Ammon's horn (tissue), 1 donor: ENCODE measurements around the gene C3.
"Not testable (repeated sequence)": the region's sequence is repeated elsewhere in the genome, so short reads cannot be mapped to it uniquely, and the experiment has no call there.

ENCODE experiments used
- DNase-seq: peaks from one replicate; pipeline ENCODE4 v3.0.0-alpha.2; 2016; ENCODE audit warnings: low spot score

C3 gene

GRCh38 chr19:6692027-6692426, 28.4 kb downstream of the C3 start:
- no peak for DNase-seq

DNA sequence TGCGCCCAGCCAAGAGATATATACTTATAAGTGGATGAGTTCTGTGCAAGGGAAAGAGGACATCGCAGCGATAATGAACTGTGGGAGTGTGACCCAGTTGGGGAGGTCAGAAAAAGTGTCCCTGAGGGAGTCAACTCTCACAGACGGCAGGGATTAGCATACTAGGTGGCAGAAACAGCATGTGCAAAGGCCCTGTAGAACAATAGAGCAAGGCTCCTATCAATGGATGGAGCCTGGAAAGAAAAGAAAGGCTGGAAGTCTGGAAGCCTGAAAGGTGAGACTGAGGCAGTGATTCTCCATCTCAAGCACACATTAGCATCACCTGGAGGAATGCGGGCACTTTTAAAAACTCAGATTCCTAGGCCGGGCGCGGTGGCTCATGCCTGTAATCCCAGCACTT, 29.1 kb downstream of the C3 start:
- no peak for DNase-seq

DNA sequence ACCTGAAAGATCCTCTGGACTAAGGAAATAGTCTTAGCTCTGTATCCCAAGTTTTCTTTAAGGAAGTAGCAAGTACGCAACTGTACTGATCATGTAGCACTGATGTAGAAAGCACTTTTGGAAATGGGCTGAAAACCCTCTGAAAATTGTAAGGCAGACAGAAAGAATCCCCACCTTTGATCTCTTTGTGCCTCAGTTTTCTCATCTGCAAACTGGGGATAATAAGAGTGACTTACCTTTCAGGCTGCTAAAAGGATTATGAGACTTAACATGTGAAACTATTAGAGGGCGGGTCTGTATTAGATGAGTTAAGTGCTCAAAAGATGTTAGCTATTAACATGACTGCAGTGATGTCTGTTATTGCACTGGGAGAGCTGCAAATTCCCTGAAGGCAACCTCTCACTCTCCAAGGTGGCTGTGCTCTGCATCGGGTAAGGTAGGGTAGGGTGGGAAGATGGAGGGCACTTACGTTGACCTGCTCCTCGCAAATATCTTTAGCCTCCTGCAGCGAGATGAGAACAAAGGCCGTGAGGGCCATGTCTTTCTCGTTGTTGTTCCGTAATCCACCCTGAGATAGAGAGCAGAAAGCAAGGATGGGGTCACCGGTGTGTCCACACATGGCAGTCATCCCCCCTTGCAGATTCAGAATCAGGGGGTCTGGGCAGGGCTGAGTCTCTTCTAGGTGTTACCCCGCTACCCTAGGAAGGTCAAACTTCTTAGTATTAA, 30.1 kb downstream of the C3 start:
- no peak for DNase-seq

DNA sequence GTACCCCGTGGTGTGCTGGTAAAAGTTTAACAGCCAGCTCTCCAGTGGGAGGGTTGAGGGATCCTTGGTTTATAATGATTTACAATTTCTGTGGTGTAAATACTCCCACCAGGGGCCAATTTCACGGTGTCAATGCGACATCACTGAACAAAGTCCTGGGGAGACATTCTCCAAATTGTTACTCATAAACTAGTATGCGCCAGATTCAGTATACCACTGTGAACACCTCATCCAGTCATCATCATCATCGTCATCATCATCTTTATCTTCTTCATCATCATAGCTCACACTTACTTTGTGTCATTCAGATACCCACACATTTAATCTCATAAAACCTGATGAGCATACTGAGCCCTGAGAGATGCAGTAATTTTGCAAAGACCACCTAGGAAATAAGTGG, 33.3 kb downstream of the C3 start:
- DNase-seq: no peak

- DNase-seq: no peak
These were observed 33.8 kb downstream of the C3 start for GRCh38 chr19:6686628-6686975.

GRCh38 chr19:6685962-6686627, 34.4 kb downstream of the C3 start:
- DNase-seq: no peak

GRCh38 chr19:6685482-6685881, 35.0 kb downstream of the C3 start:
- DNase-seq: no peak

DNA sequence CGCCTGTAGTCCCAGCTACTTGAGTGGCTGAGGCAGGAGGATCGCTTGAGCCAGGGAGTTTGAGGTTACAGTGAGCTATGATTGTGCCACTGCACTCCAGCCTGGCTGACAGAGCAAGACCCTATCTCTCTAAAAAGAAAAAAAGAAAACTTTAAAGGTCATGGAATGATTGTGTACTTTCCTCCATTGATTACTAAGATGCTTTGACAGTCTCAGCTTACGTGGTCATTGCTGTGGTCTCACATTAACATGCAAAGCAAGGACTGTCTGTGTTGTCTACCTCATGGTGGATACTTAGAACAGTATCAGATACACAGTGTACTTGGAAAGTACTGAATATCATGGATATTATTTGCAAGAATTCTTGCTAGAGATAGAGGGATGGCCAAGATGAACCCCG, 36.5 kb downstream of the C3 start:
- no peak for DNase-seq

GRCh38 chr19:6682607-6683128, 37.8 kb downstream of the C3 start:
- no peak for DNase-seq

GRCh38 chr19:6680141-6680540, 40.3 kb downstream of the C3 start:
- DNase-seq: no peak

GRCh38 chr19:6679139-6679538, 41.3 kb downstream of the C3 start:
- no peak for DNase-seq

- DNase-seq: no peak
These were observed 41.8 kb downstream of the C3 start for GRCh38 chr19:6678690-6679109.

GRCh38 chr19:6677883-6678689, 42.4 kb downstream of the C3 start:
- no peak for DNase-seq

GRCh38 chr19:6677495-6677882, 43.0 kb downstream of the C3 start:
- DNase-seq: no peak

DNA sequence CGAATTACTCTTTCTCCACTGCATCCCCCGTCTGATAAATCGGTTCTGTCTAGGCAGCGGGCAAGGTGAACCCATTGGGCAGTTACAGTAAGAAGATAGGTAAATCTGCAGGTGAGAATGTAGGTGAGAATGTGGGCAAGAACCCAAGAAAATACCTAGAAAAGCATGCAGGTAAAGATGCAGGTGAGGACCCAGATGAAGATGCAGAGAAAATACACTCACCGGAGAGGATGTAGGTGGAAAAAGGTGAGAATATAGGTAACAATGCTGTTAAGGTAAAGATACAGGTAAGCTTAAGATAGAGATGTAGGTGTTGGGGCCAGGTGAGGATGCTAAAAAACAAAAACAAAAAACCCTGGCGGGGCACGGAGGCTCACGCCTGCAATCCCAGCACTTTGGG, 44.2 kb downstream of the C3 start:
- no peak for DNase-seq

GRCh38 chr19:6674868-6675305, 45.6 kb downstream of the C3 start:
- peak; percentile 43 for DNase-seq

DNA sequence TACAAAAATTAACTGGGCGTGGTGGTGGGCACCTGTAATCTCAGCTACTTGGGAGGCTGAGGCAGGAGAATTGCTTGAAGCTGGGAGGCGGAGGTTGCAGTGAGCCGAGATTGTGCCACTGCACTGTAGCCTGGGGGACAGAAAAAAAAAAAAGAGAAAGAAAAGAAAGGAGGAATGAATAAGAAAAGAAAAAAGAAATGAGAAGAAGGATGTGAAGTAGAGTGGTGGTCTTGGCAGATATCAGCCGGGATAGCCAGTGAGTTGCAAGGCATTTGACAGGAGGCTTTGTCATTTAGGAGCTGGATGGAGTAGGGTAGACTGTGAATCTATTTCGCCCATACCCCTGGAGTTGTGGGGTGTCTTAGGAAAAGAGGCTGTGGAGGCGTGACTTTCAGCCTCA, 46.0 kb downstream of the C3 start:
- not testable (repeated sequence) for DNase-seq

DNA sequence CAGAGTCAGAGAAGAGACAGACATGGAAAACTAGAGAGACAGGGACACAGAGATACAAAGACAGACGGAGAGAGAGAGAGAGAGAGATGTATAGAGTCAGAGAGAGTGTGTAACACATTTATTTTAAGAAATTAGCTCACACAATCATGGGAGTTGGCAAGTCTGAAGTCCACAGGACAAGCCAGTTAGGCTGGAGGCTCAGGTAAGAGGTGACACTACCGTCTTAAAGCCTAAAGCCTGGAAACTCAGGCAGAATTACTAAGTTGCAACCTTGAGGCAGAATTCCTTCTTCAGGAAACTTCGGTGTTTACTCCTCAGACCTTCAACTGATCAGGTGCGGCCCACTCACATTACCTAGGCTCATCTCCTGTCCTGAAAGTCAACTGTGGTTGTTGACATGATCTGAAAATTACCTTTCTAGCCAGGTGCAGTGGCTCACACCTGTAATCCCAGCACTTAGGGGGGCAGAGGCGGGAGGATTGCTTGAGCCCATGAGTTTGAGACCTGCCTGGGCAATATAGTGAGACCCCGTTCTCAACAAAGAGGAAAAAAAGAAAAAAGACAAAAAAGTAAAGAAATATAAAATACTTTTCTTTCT, 47.7 kb downstream of the C3 start:
- no peak for DNase-seq

- no peak for DNase-seq
These were observed 48.5 kb downstream of the C3 start for GRCh38 chr19:6671960-6672359.

DNA sequence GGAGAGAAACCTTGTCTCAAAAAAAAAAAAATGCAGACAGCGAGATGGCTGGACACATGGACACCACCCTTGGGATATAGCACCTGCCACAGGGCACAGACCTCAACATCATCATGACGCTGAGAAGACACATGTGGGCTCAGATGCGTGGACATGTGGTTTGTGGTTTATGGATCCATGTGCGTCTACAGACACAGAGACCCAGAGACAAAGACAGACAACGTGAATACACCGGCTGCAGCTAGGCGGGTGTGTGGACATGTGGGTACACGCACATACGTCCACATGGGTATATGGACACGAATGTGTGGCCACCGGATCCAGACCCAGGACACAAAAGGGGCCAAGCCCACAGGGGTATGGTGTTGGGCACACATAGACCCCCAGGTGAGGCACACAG, 51.8 kb downstream of the C3 start:
- DNase-seq: no peak

GRCh38 chr19:6667114-6667627, 53.3 kb downstream of the C3 start:
- no peak for DNase-seq

GRCh38 chr19:6664916-6665315, 55.5 kb downstream of the C3 start:
- no peak for DNase-seq
